Kidney capillary endothelial cell (primary cell): ENCODE results near the gene TIPARP.
"Not testable (repeated sequence)": the region's sequence is repeated elsewhere in the genome, so short reads cannot be mapped to it uniquely, and the experiment has no call there.

Source experiments
- DNase-seq: peaks from one replicate; pipeline ENCODE4 v3.0.0-alpha.2; 2018; ENCODE audit warnings: low spot score

Gene TIPARP

DNA sequence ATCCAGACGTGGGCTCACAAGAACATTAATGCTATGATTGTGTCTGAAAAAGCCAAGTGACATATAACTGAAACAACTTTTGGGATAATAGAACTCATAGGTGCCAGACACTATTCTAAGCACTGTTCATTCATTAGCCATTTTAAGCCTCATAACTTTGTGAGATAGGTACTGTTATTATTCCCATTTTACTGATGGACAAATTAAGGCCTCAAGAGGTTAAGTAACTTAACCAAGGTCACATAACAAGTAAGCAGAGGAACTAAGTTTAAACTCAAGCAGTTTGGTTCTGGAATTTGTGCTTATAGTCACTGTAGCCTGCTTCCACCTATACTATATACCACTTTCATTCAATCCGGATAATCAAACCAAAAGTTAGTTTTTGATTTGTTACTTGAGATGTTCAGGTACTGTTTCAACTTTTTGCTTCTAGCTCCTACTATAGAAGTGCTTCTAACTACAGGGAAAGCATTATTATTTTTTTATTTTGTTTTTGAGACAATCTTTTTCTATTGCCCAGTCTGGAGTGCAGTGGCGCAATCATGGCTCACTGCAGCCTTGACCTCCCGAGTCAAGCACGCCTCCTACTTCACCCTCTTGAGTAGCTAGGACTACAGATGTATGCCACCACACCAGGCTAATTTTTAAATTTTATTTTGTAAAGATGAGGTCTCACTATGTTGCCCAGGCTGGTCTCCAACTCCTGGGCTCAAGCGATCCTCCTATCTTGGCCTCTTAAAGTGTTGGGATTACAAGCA, 41.9 kb downstream of the TIPARP start:
- no peak for DNase-seq

- DNase-seq: no peak
Observed at GRCh38 chr3:156718622-156719306, 44.4 kb downstream of the TIPARP start.

- DNase-seq: no peak
Observed at GRCh38 chr3:156720826-156721225, 46.4 kb downstream of the TIPARP start.

DNA sequence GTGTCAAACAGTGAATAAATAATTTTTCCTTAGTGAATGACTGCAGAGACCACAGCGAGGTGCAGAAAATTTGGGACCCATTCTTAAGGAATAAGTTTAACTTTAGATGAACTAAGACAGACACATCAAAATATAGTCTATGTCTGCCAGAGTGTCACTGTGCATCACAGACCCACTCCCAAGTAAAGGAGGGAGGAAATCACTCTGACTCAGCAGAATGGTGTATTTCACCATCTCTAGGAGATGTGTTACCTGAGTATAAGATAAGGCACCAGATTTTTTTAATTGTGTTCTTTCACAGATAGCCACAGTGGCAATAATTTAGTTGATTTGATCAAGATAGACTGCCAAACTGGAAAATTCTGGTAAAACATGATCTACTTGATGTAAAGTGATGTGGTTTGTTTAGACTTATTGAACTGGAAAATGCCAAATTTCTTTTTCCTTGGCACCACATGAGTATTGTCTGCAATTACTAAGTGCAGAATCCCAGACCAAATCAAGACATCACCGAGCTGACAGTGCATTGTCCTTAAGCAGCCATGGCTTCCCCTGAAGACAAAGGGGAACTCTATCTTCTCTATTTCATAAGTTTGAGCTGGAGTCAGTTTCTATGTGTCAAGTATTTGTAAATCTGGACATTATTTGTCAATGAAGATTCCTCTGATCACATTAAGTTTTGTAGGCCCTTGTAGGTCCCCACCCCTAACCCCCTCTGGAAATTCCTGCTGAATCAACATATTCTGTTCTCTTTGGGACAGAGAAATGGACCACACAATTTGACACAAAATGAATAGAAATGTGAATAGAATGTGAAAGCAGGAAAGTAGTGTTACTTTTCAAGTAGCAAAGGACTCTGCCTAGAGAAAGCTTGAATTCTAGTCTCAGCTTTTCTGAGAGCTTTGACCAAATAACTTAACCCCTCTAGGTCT, 47.6 kb downstream of the TIPARP start:
- no peak for DNase-seq

- DNase-seq: no peak
Observed at GRCh38 chr3:156723182-156723619, 48.8 kb downstream of the TIPARP start.

DNA sequence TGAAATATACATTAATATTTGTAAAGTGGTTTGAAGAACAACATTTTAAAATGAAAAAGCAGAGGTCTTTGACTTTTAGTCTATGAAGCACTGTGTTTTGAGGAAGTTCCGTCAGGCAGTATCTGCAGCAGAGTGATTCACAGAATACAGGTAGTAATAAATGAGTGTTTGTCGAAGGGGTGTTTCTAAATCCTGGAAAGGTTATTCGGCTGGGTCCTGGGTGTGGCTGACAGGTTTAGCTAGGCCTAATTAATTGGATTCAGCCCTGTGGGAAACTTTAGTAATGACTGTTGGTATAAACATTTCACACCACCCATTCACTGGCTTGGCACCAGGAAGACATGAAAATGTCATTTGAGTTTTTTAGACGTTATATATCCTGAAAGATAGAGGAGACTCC, 51.3 kb downstream of the TIPARP start:
- DNase-seq: no peak

DNA sequence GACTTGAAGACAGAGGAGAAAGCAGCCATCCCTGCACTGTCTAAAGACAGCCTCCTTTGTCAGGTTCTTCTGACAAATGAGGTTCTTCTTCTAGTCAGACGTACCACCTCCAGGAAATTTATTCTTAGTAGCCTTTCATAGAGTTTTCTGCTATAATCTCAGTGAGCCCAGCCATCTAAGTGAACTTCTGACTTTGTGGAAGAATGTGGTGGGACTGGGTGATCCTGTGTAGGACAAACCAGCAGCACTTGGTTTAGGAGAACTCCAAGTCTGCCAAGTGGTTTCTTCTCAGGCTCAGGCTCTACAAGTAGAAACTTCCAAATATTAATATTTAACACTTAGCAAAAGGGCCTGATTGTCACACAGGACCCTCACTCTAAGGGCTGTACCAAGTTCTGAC, 52.1 kb downstream of the TIPARP start:
- DNase-seq: no peak

- DNase-seq: no peak
Observed at GRCh38 chr3:156727519-156728205, 53.3 kb downstream of the TIPARP start.

GRCh38 chr3:156728267-156728985, 54.0 kb downstream of the TIPARP start:
- no peak for DNase-seq

GRCh38 chr3:156729460-156730179, 55.2 kb downstream of the TIPARP start:
- no peak for DNase-seq

GRCh38 chr3:156731813-156732212, 57.4 kb downstream of the TIPARP start:
- no peak for DNase-seq

DNA sequence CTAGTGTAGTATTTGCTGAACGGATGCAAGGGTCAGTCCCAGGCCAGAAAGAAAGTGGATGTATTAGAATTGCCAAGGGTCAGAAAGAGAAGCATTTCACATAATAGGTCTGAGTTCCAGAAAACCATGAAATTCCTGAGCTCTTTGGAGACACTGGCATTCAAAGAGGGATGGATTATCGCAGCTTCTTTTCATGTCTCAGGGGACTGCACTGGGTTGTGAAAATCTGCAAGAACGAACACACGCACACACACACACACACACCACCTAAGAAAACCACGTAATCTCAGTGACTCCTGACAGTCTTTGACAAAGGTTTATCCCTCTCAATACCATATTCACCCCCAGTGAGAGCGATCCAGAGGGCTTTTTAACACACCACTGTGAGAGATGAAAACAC, 57.9 kb downstream of the TIPARP start:
- no peak for DNase-seq

- no peak for DNase-seq
Observed at GRCh38 chr3:156732715-156733421, 58.5 kb downstream of the TIPARP start.

DNA sequence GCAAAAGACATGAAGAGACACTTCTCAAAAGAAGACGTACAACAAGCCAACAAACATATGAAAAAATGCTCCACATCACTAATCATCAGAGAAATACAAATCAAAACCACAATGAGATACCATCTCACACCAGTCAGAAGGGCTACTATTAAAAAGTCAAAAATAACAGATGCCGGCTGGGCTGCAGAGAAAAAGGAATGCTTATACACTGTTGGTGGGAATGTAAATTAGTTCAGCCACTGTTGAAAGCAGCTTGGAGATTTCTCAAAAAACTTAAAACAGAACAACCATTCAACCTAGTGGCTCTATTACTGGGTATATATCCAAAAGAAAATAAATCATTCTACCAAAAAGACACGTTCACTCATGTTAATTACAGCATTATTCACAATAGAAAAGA, 60.3 kb downstream of the TIPARP start:
- DNase-seq: not testable (repeated sequence)

- no peak for DNase-seq
Observed at GRCh38 chr3:156735471-156735870, 61.1 kb downstream of the TIPARP start.

DNA sequence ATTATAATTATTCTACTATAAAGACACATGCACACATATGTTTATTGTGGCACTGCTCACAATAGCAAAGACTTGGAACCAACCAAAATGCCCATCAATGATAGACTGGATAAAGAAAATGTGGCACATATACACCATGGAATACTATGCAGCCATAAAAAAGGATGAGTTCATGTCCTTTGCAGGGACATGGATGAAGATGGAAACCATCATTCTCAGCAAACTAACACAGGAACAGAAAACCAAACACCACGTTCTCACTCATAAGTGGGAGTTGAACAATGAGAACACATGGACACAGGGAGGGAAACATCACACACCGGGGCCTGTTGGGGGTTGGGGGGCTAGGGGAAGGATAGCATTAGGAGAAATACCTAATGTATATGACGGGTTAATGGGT, 62.7 kb downstream of the TIPARP start:
- not testable (repeated sequence) for DNase-seq

- DNase-seq: no peak
Observed at GRCh38 chr3:156738251-156738650, 63.9 kb downstream of the TIPARP start.

DNA sequence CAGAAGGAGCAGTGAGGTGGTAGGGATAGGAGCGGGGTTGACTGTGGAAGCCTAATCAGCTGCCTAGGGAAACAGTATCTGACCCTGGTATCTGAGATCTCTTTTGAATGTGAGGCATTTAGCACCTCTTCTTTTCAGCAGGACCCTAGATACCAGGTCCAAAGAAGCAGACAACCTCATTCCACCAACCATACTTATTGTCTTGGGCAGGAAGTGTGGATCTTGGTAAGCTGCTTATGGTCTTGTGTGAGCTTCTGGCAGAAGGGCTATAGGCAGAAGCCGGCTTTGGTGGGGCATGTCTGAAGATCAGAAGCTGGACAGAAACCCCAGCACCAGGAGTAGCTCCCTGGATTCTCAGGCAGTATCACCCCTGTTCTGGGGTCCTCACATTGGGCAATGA, 65.6 kb downstream of the TIPARP start:
- no peak for DNase-seq

DNA sequence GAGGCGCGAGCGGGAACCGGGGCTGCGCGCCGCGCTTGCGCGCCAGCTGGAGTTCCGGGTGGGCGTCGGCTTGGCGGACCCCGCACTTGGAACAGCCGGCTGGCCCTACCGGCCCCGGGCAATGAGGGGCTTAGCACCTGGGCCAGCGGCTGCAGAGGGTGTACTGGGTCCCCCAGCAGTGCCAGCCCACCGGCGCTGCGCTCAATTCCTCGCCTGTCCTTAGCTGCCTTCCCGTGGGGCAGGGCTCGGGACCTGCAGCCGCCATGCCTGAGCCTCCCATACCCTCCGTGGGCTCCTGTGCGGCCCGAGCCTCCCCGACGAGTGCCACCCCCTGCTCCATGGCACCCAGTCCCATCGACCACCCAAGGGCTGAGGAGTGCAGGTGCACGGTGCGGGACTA, 66.2 kb downstream of the TIPARP start:
- not testable (repeated sequence) for DNase-seq

GRCh38 chr3:156741935-156742334, 67.5 kb downstream of the TIPARP start:
- DNase-seq: no peak
